GM18498 (cell line): Measurements from ENCODE around the gene ELL.
A peak's percentile ranks its signal among the peaks of the same experiment; 100 is the strongest.

ENCODE experiments used
- ATAC-seq: cut with Tn5 transposase; IDR thresholded peaks from one replicate; pipeline ENCODE4 v1.9.1; 2021; ENCODE audit warnings: mild to moderate bottlenecking, moderate library complexity; ENCODE audit not compliant: unreplicated experiment

The ELL gene

GRCh38 chr19:18435842-18436670, 85.8 kb downstream of the ELL start:
- no peak for ATAC-seq

DNA sequence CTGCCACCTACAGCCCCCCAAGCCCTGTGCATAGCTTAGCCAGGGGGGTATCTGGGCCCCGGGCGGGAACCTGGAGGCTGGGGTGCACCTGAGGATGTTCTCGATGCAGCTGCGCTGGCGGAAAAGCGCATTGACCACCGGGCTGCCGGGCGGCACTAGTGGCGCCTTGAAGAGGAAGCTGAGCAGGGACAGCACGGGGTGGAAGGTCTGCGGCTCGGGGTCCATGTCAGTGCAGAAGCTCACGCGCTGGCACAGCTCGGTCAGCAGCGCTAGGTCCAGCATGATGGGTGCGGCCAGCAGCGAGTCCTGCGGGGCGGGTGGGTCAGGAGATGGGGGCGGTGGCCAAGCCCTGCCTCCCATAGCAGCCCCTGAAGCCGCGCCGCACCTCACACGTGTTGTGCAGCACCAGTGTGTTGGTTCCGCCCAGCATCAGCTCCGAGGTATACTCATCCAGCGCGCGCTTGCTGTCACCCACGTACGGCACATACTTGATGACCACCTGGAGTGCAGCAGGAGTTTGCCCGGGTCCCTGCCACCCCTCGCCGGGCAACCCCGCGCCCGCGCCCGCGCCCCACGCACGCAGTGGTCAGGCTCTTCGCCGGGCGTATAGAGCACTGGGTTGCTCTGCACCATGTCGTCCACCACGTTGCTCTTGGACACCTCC, 86.6 kb downstream of the ELL start:
- ATAC-seq: no peak

DNA sequence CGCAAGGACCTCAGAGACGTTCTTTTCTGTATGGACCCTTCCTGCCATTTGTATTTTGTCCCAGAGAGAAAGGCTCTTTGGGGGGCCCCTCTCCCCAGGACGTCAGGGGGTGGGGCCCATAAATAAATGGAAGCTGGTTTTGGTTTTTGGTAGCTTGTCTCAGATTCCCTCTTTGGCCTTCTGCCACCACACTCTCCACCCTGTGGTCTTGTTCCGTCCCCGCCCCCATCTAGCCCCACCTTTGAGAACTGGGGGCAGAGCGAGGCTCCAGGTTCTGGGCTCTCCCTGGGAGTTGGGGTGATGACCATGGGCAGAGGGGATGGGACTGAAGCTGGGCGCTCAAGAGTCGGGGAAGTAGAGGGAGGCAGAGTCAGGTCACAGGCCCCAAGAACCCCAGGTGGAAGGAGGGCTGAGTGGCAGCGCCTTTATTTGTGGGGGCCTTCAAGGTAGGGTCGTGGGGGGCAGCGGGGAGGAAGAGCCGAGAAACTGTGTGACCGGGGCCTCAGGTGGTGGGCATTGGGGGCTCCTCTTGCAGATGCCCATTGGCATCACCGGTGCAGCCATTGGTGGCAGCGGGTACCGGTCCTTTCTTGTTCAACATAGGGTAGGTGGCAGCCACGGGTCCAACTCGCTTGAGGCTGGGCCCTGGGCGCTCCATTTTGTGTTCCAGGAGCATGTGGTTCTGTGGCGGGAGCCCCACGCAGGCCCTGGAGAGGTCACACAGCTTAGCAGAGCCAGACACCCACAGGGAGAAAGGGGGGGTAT, 87.3 kb downstream of the ELL start:
- no peak for ATAC-seq

GRCh38 chr19:18433735-18434398, 88.0 kb downstream of the ELL start:
- ATAC-seq: no peak

DNA sequence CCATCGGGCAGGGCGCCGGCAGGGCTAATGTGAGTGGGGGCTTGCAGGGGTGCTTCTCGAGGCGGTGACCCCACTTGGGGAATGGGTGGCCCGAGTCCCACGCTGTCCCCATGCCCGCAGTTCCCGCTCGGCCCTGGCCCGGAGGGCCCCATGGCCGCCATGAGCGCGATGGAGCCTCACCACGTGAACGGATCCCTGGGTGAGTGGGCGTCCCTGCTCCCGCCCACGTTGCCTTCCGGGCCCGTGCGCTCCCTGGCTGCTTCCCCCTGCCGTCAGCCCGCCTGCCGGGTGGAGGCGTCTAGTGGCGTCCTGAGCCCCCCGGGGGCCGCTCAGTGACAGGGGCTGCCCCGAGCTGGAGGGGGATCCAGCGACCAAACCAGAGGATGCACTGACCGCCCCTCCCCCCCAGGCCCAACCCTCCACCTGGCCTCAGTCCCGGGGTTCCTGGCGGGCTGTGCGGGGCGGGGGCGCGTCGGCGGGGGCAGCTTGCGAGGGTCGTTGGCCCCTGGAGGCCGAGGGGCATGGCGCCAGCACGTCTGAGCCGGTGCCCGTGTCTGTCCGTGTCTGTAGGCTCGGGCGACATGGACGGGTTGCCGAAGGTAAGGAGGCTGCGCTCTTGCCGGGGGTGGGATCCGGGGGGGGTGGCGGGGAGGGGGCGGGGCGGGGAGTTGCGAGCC, 88.7 kb downstream of the ELL start:
- ATAC-seq: no peak

DNA sequence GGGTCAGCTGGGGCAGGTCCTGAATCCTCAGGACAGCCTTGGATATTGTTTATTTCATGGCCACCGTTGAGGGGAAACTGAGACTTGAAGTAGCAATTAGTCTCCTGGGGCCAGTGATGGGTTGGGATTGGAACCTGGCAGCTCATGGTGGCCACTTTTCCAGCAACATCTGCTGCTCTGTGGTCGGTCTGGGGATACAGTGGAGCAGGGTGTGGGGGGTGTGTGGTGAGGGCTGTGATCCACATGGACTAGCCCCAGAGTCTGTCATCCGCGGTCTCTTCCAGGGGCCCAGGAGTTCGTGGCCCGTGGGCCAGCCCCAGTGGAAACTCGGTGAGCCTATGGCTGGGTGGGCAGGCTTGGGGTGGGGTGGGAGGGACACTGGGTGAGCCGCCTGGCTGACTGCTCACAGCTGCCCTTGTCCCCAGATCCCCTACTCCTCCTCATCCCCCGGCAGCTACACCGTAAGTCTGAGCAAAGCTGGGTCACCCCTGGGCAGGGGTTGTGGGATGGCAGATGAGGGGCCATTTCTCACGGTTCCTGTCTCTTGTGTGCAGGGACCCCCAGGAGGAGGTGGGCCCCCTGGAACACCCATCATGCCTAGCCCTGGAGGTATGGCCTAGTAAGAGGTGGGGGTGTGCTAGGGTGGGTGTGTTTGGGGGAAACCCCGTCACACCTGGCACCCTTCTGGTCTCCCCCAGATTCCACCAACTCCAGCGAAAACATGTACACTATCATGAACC, 89.4 kb downstream of the ELL start:
- no peak for ATAC-seq

DNA sequence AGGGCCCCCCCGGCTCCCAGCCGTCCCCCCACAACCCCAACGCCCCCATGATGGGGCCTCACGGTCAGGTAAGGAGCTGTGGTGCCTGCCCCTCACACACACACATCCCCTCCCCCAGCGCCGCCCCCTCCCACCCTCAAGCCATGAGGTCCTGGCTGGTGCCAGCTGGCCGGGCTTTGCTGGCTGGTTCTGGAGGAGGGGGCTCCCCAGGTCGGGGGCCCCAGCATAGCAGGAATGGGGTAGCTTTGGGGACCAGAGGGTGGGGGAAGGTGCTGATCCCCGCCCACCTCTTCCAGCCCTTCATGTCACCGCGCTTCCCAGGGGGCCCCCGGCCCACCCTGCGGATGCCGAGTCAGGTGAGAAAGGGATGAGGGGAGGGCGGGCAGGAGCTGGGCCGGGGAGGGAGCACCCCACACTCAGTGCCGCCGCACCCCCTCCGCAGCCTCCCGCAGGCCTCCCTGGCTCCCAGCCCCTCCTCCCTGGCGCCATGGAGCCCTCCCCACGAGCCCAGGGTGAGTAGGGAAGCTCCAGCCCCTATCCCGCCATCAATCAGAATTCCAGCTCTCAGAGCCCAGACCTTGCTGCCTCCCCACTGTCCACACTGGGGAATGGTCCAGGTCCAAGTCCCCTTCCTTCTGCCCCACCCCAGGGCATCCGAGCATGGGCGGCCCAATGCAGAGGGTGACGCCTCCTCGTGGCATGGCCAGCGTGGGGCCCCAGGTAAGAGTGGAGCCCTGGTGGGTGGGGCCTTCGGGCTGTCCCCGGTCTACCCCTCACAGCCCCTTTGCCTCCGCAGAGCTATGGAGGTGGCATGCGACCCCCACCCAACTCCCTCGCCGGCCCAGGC, 90.3 kb downstream of the ELL start:
- no peak for ATAC-seq

- no peak for ATAC-seq
Observed at GRCh38 chr19:18430417-18431144, 91.3 kb downstream of the ELL start.

- no peak for ATAC-seq
Observed at GRCh38 chr19:18429717-18430416, 92.0 kb downstream of the ELL start.

- ATAC-seq: peak; percentile 70
Observed at GRCh38 chr19:18428787-18429674, 92.8 kb downstream of the ELL start.

DNA sequence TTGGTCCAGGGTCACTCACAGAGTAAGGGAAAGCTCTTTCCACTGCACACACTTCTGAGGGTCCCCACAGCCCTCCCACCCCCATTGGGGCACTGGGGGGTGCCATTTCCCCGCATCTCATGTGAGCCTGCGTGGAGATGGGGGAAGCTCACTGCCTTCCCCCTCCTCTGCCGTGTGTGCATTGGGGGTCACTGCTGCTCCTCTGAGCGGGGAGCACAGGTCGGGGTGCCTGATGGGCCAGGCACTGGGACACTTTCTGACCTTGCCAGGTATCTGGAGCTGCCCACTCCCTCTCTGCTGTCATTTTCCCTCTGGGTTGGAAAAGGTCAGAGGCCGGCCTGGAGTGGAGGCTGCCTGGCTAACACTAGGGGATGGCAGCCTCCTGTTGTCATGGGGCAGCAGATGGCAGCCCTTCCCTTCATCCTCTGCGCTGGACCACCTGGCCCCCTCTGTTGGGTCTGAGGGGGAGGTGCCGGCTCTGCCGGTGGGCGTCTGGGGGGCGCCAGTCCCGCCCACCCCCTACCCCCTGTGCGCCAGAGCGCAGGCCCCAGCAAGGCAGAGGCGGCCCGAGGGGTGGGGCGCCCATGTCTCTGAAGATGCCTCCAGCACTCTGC, 93.6 kb downstream of the ELL start:
- no peak for ATAC-seq

DNA sequence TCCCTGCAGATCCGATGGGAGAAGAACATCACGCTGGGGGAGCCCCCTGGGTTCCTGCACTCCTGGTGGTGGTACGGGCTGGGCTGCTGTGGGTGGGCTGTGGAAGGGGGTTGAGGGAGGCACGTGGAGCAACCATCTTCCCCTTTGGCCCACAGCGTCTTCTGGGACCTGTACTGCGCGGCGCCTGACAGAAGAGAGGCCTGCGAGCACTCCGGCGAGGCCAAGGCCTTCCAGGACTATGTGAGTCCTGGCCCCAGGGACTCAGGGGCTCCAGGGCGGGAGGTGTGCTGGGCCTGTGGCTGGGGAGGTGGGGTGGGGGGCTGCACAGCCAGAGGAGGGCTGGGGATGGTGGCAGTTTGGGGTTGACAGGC, 94.1 kb downstream of the ELL start:
- no peak for ATAC-seq

DNA sequence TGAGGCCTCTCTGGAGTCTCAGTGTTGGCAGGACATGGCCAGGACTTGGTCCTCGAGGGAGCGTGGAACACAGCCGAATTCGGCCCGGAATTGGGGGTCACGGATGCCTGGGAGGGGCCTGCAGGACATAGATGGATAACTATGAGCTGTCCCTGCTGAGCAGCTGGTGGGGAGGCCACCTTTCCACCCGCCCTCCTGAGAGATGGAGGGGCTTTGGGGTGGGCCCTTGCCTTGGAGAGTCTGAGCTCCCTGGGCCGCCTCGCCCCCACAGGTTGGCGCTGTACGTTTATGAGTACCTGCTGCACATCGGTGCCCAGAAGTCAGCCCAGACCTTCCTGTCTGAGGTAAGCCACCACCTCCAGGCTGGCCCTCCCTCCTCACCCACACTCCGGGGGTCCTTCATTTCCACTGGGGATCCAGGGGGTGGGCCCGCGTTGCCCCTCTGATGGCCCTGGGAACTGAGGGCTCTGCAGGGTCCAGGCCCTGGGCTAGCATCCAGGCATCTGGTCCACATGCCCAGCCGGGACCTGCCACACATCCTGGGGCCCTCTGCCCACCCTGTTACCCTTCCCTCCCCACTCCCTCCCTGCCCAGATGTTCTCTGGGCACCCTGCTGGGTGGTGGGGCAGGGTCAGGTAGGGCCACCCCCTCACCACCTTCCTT, 94.7 kb downstream of the ELL start:
- ATAC-seq: no peak

GRCh38 chr19:18426416-18426767, 95.5 kb downstream of the ELL start:
- ATAC-seq: no peak

- no peak for ATAC-seq
Observed at GRCh38 chr19:18425515-18426415, 96.1 kb downstream of the ELL start.
